Measurements from ENCODE around the gene GALNT1. TPM values are rescaled to one million over a fixed set of nuclear protein-coding genes. Genes with fewer than 3 reads are reported as not detected.

GALNT1 gene
- total RNA-seq, 1 donor from 2014 or later: 74.5 TPM

- H3K27me3 ChIP-seq: no peaks in the 10 kb centered on the region
These were observed 175.1 kb downstream of the GALNT1 start for GRCh38 chr18:35756506-35757117.

More at GRCh38 chr18:35756506-35757117, 175.1 kb downstream of the GALNT1 start:
- TF ChIP-seq CTCF (IDR thresholded peaks at IDR 0.05): peak; percentile 85
- H3K27ac ChIP-seq: no peak overlapping the region
- no peak for DNase-seq
- H3K4me1 ChIP-seq: no peaks in the 10 kb centered on the region
- no peak overlapping the region for H3K4me3 ChIP-seq
- no peaks in the 10 kb centered on the region for H3K9me3 ChIP-seq
- peak; percentile 89 for ATAC-seq
- intact Hi-C loops (cut with DNase I): loop anchor here (5.0 kb wide), 1 partner anchor 191 kb away; no protein-coding TSS in a partner anchor
- no peaks in the 10 kb centered on the region for H3K36me3 ChIP-seq

Small RNA genes within 50 kb of the gene (microRNA-seq; reads per million reads assigned to microRNA genes)
- gene MIR3975 (ENCODE audit: borderline microRNAs expressed): not detected

Other genes starting within 250 kb of the GALNT1 start
- 54.7 TPM for gene ZNF24, start 237.3 kb upstream of the GALNT1 start, total RNA-seq
- 3.1 TPM for gene ZNF396, start 204.4 kb upstream of the GALNT1 start, total RNA-seq
- gene INO80C, start 83.8 kb upstream of the GALNT1 start, total RNA-seq: 34.6 TPM